WERI-Rb-1 (cell line): ENCODE measurements around the gene KRT12.

ENCODE experiments used
- DNase-seq: peaks from one replicate; pipeline ENCODE4 v3.0.0-alpha.2; 2020
- H3K27ac ChIP-seq: fragments of 250-450 bp; sonication (Bioruptor Pico); 2 replicates; pipeline ENCODE4 v1.5.1; 2020; ENCODE audit warnings: mild to moderate bottlenecking, moderate library complexity
- H3K27me3 ChIP-seq: fragments of 250-450 bp; sonication (Bioruptor Pico); 2 replicates; pipeline ENCODE4 v1.5.1; 2021; ENCODE audit warnings: mild to moderate bottlenecking, low read depth, moderate library complexity; ENCODE audit not compliant: insufficient read depth, severe bottlenecking
- H3K36me3 ChIP-seq: fragments of 250-450 bp; sonication (Bioruptor Pico); 2 replicates; pipeline ENCODE4 v1.5.1; 2020; ENCODE audit warnings: mild to moderate bottlenecking, moderate library complexity
- H3K4me3 ChIP-seq: 2 replicates; pipeline ENCODE4 v1.5.1; 2011; ENCODE audit warnings: low read depth, mild to moderate bottlenecking, control low read depth, low read length
- H3K9me3 ChIP-seq: fragments of 250-450 bp; sonication (Bioruptor Pico); 2 replicates; pipeline ENCODE4 v1.5.1; 2021; ENCODE audit warnings: mild to moderate bottlenecking, moderate library complexity; ENCODE audit not compliant: severe bottlenecking
- TF ChIP-seq, protein P1 (sequence below): IDR thresholded peaks from 2 replicates; pipeline ENCODE4 v1.5.1; 2011; ENCODE audit warnings: low read depth, mild to moderate bottlenecking, control low read depth, inconsistent platforms, low read length

Gene KRT12

GRCh38 chr17:40866838-40867237 lies at the start of gene KRT12:
TSS of gene KRT12 (minus strand) at chr17:40867223. CDS start at chr17:40867186, 37 bp downstream.
- Histone ChIP-seq H3K9me3 (peaks cover 4% of the 10 kb centered on the region), H3K27me3 (peaks cover 96% of the 10 kb centered on the region), H3K4me3 (no peak within 1 kb of the TSS), H3K27ac (no peak within 1 kb of the TSS), H3K36me3 (no peaks in the 10 kb centered on the region)
- TF ChIP-seq, protein P1, sequence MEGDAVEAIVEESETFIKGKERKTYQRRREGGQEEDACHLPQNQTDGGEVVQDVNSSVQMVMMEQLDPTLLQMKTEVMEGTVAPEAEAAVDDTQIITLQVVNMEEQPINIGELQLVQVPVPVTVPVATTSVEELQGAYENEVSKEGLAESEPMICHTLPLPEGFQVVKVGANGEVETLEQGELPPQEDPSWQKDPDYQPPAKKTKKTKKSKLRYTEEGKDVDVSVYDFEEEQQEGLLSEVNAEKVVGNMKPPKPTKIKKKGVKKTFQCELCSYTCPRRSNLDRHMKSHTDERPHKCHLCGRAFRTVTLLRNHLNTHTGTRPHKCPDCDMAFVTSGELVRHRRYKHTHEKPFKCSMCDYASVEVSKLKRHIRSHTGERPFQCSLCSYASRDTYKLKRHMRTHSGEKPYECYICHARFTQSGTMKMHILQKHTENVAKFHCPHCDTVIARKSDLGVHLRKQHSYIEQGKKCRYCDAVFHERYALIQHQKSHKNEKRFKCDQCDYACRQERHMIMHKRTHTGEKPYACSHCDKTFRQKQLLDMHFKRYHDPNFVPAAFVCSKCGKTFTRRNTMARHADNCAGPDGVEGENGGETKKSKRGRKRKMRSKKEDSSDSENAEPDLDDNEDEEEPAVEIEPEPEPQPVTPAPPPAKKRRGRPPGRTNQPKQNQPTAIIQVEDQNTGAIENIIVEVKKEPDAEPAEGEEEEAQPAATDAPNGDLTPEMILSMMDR = no peak
- no peak for DNase-seq

DNA sequence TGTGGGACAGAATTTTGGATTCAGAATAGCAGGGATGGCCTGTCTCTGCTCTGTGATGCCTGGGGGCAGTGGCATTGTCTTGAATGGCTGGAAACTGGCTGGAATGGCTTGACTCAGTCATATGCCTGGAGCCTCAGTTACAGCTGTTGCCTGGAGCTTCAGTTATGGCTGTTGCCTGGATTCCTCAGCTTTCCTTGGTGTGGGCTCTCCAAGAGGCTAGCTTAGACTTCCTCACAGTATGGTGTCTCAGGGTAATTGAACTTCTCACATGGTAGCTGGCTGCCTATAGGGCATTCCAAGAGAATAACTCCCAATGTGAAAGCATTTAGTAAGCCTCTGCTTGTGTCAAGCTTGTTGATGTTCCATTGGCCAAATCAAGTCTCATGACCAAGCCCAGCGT lies 49.3 kb upstream of the KRT12 start:
- TF ChIP-seq, protein P1 = no peak
- Histone ChIP-seq H3K36me3 (no peaks in the 10 kb centered on the region), H3K27me3 (no peaks in the 10 kb centered on the region), H3K27ac (no peak overlapping the region), H3K4me3 (no peak overlapping the region), H3K9me3 (no peaks in the 10 kb centered on the region)
- DNase-seq = no peak

- DNase-seq = no peak
These were observed 48.8 kb upstream of the KRT12 start for GRCh38 chr17:40915721-40916256.

DNA sequence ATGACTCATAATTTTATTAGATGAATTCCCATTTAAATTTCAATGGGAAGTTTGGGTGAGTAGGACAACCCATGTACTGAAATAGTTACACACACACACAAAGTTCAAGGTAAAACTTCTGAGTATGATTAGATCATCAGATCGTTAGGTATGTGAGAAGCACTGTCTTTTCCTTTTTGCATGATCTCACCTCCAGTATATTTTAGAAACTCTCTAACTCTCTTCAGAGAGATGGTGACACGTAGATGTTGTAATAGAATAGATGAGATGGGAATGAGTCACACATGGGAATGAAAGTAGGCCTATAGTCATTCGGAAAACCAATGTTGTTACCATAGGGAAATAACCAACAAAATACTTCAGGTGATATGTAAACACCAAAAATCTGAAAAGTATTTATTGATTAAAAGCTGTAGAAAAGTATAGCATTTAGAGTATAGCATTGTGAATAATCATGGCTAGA lies 48.2 kb upstream of the KRT12 start:
- TF ChIP-seq, protein P1 = no peak
- no peaks in the 10 kb centered on the region for H3K9me3 ChIP-seq
- no peak overlapping the region for H3K4me3 ChIP-seq
- DNase-seq = no peak
- H3K36me3 ChIP-seq = no peaks in the 10 kb centered on the region
- no peak overlapping the region for H3K27ac ChIP-seq
- H3K27me3 ChIP-seq = no peaks in the 10 kb centered on the region

More at GRCh38 chr17:40915721-40916256, 48.8 kb upstream of the KRT12 start:
- Histone ChIP-seq H3K27ac (no peak overlapping the region), H3K4me3 (no peak overlapping the region), H3K9me3 (no peaks in the 10 kb centered on the region), H3K36me3 (no peaks in the 10 kb centered on the region), H3K27me3 (no peaks in the 10 kb centered on the region)
- TF ChIP-seq, protein P1 = no peak

DNA sequence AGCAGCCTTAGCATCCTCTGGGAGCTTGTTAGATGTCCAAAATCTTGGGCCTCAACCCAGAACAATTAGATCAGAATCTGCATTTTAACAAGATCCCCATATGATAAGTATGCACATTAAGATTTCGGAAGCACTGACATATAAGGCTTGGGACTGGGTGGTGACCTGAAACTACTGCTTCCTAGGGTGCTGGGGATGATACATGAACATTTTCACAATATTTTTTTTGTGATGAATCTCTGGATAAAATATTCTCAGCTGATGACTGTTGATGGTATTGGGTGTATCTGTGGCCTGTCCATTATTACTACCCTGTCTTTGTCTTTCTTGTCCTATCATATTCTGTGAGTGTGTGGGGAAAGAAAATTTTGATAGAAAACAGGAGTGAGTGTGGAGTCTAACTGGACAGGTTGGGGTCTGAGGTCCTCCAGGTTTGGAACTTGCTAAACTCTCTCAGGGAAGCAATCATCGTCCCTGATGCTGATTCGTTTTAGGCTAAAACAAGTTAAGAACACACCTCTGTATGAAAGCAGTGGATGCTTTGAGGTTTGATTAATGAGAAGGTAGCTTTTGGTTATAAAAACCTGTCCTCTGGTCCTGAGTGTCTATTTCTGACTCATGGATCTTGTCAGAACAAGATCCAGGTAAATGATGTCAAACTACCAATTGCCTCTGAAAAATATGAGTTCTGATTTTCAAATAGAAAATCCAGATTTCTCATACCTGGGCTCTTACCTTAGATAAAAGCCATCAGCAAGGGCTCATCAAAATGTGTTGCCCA lies 47.2 kb upstream of the KRT12 start:
- Histone ChIP-seq H3K36me3 (no peaks in the 10 kb centered on the region), H3K27ac (no peak overlapping the region), H3K4me3 (no peak overlapping the region), H3K27me3 (no peaks in the 10 kb centered on the region), H3K9me3 (no peaks in the 10 kb centered on the region)
- no peak for DNase-seq
- TF ChIP-seq, protein P1 = no peak
